ENCODE data around the gene KCNG4. TPM values are rescaled to one million over a fixed set of nuclear protein-coding genes. Genes with fewer than 3 reads are reported as not detected.

The KCNG4 gene
- total RNA-seq, 1 experiment from 2014 or later, result not detected

DNA sequence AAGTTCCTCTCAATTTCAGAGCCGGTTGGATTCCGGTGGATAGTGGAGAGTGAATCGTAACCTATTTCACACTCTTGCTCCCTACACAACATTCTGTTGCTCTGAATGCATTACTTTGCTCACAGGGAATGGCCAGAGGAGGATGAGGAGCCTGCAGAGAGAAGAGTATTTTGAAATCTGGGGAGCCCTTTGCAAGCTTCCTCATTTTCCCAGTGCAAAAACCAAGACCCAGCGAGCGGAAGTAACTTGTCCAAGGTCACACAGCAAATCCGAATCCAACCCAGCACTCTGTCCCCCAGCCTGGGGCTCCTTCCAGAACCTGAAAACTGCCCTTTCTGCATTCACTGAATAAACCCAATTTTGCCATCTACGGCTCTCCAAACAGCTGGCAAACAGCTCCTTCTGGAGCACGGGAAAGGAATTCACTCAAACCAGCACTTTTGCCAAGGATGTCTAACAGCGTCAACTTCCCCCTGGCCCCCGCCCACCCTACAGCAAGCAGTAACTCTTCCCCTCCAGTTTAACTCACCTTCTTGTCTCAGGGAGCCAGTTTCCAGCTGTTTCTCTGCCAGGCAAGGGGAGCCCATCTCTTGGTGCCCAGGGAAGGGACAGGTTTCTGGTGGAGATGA is 557 bp downstream of the KCNG4 start:
- no peak overlapping the region for H2BK20ac ChIP-seq (ENCODE audit: low read depth, low read length, poor library complexity, severe bottlenecking)
- no peak overlapping the region for H2BK5ac ChIP-seq (ENCODE audit: insufficient read length, low read length)
- Mint-ChIP-seq H3K27me3 (ENCODE audit: low read depth) (peaks cover 10% of the 10 kb centered on the region), H3K4me3 (no peak overlapping the region), H3K27ac (no peak overlapping the region), H3K36me3 (ENCODE audit: insufficient read depth in 1 of 3, low read depth in 3 of 3) (no peaks in the 10 kb centered on the region), H3K9me3 (peaks cover 0 to 4% of the 10 kb centered on the region in 2 experiments; a peak in 2 of 5 replicates), H3K4me1 (peaks cover 2 to 11% of the 10 kb centered on the region in 2 experiments; a peak in 2 of 4 replicates)
- H3K23me2 ChIP-seq (ENCODE audit: insufficient read length, low read depth, low read length, poor library complexity, severe bottlenecking), result no peaks in the 10 kb centered on the region
- no peaks in the 10 kb centered on the region for H3K27me3 ChIP-seq (ENCODE audit: insufficient read depth, low read length)
- no peak overlapping the region for H2BK120ac ChIP-seq (ENCODE audit: low read depth, low read length, poor library complexity, severe bottlenecking)
- H2AFZ ChIP-seq (ENCODE audit: low read length), result no peak overlapping the region
- H2AK5ac ChIP-seq (ENCODE audit: insufficient read length, low read length), result no peak overlapping the region
- no peak overlapping the region for H3K4me2 ChIP-seq (ENCODE audit: insufficient read depth, insufficient read length, low read length)
- no peak overlapping the region for H3K56ac ChIP-seq (ENCODE audit: insufficient read length, low read depth, low read length)
- H4K91ac ChIP-seq (ENCODE audit: insufficient read length, low read depth, low read length), result no peak overlapping the region
- WGBS (ENCODE audit: extremely low coverage, insufficient read length, low lambda C conversion rate), result no CpG with 5 or more reads among the region's 10 CpGs
- H4K20me1 ChIP-seq (ENCODE audit: control insufficient read depth, insufficient read depth, insufficient read length), result no peaks in the 10 kb centered on the region
- no peak overlapping the region for H3K23ac ChIP-seq (ENCODE audit: insufficient read length, low read depth, low read length)
- no peak overlapping the region for H3T11ph ChIP-seq (ENCODE audit: low read length)
- H4K5ac ChIP-seq (ENCODE audit: insufficient read length, low read depth, low read length), result no peak overlapping the region
- no peak overlapping the region for H3K18ac ChIP-seq (ENCODE audit: insufficient read length, low read depth, low read length)
- no peaks in the 10 kb centered on the region for H3K9me3 ChIP-seq (ENCODE audit: control insufficient read depth, low read depth, low read length)
- H4K8ac ChIP-seq (replicated peaks; ENCODE audit: insufficient read length, low read depth, low read length), result no peak overlapping the region
- no peak overlapping the region for H3K9ac ChIP-seq (ENCODE audit: extremely low read depth, insufficient read length, low read length)
- H3K4ac ChIP-seq (ENCODE audit: low read depth, low read length), result no peak overlapping the region
- H3K14ac ChIP-seq (ENCODE audit: insufficient read depth, low read length), result no peak overlapping the region
- H3K4me1 ChIP-seq (ENCODE audit: insufficient read depth, low read length), result no peaks in the 10 kb centered on the region
- no peak overlapping the region for H3K27ac ChIP-seq (ENCODE audit: insufficient read length, low read depth, low read length)
- no peak overlapping the region for H2BK12ac ChIP-seq (ENCODE audit: insufficient read length, low read depth, low read length)
- no peak for DNase-seq
- H3K79me1 ChIP-seq (ENCODE audit: insufficient read depth, low read depth, low read length, poor library complexity, severe bottlenecking), result no peaks in the 10 kb centered on the region
- no peaks in the 10 kb centered on the region for H3K79me2 ChIP-seq (ENCODE audit: insufficient read depth, low read length)
- TF ChIP-seq, protein P1, sequence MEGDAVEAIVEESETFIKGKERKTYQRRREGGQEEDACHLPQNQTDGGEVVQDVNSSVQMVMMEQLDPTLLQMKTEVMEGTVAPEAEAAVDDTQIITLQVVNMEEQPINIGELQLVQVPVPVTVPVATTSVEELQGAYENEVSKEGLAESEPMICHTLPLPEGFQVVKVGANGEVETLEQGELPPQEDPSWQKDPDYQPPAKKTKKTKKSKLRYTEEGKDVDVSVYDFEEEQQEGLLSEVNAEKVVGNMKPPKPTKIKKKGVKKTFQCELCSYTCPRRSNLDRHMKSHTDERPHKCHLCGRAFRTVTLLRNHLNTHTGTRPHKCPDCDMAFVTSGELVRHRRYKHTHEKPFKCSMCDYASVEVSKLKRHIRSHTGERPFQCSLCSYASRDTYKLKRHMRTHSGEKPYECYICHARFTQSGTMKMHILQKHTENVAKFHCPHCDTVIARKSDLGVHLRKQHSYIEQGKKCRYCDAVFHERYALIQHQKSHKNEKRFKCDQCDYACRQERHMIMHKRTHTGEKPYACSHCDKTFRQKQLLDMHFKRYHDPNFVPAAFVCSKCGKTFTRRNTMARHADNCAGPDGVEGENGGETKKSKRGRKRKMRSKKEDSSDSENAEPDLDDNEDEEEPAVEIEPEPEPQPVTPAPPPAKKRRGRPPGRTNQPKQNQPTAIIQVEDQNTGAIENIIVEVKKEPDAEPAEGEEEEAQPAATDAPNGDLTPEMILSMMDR (conservative IDR thresholded peaks at IDR 0.05), result no peak
- no peak overlapping the region for H2BK15ac ChIP-seq (ENCODE audit: low read depth, low read length)
